ENCODE measurements around the gene STAMBP.
"Not testable (repeated sequence)": the region's sequence is repeated elsewhere in the genome, so short reads cannot be mapped to it uniquely, and the experiment has no call there.

The STAMBP gene

DNA sequence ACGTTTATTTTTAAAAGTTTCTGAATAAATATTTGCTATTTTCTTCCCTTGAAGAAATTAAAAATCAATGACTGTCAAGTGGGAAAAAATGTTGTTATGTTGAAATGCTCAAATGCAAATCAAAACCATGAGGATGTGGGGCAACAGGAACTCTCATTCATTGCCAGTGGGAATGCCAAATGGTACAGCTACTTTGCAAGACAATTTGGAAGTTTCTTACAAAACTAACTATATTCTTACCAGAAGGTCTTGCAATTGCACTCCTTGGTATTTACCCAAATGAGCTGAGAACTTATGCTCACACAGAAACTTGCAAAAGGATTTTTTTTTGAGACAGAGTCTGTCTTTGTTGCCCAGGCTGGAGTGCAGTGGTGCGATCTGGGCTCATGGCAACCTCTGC lies 56.6 kb downstream of the STAMBP start:
- DNase-seq (ENCODE audit: extremely low read depth in 1 of 2, low read depth in 1 of 2): no peak

DNA sequence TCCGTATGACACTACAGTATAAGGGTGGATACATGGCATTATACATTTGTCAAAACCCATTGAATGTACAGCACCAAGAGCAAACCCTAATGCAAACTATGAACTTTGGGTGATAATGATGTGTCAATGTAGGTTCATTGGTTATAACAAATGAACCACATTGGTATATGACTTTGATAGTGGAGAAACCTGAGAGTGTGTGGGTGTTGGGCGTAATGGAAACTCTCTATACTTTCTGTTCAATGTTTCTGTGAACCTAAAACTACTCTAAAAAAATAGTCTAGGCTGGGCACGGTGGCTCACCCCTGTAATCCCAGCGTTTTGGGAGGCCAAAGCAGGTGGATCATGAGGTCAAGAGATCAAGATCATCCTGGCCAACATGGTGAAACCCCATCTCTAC lies 57.6 kb downstream of the STAMBP start:
- DNase-seq (ENCODE audit: extremely low read depth in 1 of 2, low read depth in 1 of 2): no peak

DNA sequence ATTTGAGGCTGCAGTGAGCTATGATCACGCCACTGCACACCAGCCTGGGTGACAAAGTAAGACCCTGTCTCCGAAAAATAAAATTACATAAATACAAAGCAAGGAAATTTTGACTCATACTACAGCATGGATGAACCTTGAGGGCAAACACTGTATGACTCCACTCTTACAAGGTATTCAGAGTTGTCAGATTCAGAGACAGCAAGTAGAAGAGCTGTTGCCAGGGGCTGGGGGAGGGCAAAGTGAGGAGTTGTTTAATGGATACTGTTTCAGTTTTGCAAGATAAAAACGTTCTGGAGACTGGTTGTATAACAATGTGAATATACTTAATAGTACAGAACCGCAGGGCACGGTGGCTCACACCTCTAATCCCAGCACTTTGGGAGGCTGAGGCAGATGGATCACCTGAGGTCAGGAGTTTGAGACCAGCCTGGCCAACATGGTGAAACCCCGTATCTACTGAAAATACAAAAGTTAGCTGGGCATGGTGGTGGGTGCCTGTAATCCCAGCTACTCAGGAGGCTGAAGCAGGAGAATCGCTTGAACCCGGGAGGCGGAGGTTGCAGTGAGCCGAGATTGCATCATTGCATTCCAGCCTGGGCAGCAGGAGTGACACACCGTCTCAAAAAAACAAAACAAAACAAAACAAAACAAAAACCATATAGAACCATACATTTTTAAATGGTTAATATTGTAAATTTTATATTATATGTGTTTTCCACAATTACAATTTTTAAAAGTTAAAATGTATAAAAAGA lies 59.0 kb downstream of the STAMBP start:
- DNase-seq (ENCODE audit: extremely low read depth in 1 of 2, low read depth in 1 of 2): not testable (repeated sequence)

DNA sequence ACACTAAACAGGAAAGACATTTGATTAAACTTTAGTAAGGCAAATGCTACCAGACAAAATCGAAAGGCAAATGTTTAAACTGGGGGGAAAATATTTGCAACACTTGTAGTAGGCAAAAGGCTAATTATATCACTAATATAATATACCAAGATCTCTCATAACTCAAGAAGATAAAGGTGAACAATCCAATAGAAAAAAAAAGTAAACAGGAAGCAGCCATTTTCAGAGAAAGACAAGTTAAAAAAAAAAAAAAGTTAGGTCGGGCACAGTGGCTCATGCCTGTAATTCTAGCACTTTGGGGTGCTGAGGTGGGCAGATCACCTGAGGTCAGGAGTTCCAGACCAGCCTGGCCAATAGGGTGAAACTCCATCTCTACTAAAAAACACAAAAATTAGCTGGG lies 59.6 kb downstream of the STAMBP start:
- no peak for DNase-seq (ENCODE audit: extremely low read depth in 1 of 2, low read depth in 1 of 2)

DNA sequence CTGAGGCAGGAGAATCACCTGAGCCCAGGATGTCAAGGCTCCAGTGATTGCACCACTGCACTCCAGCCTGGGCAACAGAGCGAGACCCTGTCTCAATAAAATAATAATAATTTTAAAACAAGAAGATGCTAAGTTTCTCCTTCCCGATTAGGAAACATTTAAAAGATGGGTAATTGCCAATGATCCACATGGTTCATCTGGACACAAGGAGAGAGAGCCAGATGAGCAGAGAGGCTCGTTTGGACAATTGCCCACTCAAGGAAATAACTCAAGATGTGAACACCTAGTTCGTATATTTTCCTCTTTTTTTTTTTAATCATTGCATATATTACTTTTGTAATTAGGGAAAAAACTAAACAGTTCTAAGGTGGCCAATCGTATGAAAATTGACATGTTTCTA lies 60.4 kb downstream of the STAMBP start:
- DNase-seq (ENCODE audit: extremely low read depth in 1 of 2, low read depth in 1 of 2): no peak

DNA sequence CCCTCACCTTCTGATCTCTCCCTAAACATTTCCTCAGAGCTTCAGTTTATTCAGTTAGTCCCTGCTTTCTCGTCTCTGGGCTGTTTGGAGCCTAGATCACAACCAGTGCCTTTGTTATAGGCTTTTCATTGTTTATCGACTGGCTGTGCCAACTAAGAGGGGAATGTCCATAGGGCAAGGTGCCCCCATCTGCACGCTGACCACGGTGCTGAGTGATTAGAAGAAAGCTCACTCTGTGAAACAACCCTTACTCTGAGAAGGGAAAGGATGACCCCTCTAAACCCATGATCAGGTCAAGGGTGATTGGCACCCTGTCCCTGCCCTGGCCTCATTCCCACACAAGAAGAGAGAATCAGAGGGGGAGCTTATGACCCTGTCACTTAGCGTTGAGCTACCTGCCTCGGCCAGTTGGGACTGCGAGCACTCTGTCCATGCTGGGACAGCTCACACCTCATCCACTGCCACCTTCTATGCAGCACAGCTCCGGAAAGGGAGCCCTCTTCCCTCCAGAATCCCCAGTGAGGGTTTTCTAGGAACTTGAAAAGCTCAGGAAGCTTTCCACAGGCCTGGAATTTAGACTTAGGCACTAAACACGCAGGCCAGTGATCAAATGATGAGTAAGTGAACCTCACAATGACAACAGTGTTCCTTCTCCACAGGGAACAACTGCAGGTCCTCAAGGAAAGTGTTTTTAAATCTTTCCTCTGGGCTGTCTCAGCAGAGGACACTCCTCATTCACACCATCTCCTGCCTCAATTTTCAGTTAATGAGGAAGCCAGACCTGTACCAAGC lies 61.7 kb downstream of the STAMBP start:
- DNase-seq (ENCODE audit: extremely low read depth in 1 of 2, low read depth in 1 of 2): no peak

DNA sequence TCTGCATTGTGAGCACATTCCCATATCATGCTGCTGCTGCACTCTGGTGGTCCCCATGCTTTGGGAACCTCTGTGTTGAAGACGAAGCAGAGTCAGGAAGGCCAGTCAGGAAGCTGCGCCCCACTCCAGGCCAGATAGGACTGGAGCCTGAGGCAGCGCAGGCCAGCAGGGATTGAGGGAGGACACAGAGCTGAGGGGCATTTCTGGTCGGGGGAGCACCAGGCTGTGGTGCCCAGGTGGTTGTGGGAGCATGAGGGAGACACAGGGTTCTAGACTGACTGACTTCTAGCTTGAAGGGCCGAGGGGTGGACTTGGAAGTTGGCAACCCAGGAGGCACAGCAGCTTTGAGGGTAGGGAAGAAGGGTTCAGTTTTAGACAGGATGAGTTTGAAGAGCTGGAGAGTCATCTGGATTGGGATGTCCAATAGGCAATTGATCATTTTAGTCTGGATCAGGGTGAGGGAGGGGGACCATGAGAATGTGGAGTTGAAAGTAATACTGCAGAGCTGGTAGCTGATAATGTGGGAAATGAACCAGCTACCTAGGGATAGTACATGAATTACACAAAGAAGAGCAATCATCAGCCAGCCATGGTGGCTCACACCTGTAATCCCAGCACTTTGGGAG lies 62.6 kb downstream of the STAMBP start:
- DNase-seq (ENCODE audit: extremely low read depth in 1 of 2, low read depth in 1 of 2): no peak

DNA sequence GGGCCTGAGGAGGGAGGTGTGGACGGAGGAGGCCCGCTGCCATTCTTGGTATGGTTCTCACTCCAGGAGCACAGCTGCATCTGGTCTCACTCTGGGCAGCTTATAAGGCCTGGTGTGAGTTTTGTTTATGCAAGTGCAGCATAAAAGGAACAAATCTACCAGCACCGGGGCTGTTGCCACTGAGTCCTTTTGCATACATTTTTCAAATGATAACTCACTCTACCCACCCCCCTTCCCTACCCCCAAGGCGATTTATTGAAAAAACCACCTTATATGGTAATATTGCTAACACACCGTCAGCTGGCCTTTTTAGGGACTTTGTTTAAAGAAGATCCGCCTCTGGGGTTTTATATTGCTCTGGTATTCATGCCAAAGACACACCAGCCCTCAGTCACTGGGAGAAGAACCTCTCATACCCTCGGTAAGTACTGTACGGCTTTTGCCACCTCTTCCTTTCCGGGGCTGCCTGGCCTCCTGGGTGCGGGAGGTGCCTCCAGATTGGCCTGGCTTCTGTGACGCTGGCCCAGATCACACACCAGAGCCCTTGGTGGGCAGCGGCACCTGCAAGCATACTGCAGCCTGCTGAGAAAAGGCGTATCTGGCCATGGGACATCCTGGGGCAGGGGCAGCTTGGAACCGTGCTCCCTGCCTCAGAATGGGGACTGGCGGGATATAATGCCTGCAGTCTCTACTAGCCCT lies 64.0 kb downstream of the STAMBP start, which contains the start of gene ACTG2:
Gene ACTG2, plus strand, starts transcription at position 378 of the 699 bp plus-strand sequence. CDS start 8,304 bp downstream, outside the sequence.
- DNase-seq (ENCODE audit: extremely low read depth in 1 of 2, low read depth in 1 of 2): no peak

DNA sequence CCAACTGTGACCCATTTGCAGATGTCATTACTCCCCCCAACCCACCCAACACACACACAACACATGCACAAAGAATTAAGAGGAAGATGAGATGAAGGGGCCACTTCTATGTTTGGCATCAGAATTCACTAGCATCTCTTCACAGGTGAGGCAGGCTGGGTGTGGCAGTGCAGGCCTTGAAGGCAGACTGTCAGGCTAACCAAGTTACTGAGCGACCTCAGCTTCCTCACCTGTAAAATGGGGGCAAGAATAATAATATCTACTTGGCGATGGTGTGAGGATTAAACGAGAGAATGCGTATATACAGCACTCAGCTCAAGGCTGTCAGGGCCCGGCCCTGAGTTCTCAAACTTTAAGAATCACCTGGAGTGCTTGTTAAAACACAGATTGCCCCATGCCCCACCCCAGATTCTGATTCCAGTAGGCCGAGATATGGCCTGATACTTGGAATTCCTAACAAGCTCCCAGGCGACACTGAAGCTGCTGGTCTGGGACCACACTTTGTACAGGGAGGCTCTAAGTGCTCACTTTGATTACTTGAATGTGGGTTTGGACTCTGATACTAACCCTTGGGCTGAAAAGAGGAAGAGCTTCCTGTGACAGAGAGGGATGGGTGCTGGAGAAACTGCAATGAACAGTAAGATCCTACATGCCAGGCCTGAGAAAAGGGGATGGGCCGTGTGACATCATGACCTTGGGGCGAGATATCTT lies 65.2 kb downstream of the STAMBP start:
- no peak for DNase-seq (ENCODE audit: extremely low read depth in 1 of 2, low read depth in 1 of 2)

DNA sequence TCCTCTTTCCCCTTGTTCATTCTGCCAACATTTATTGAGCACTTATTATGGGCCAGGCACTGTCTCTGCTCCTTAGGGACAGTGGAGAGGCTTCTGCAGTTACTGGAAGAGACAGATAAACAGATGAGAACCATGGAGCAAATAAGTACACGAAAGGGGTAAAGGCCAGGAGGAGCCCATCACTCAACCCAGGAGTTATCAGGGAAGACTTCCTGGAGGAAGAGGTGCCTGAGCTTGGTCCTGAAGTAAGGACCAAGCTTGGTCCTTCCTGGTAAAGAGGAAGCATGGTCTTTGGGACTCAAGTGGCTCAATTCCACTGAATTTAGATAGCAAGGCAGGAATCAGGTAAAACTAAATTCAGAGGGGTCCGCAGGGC lies 65.7 kb downstream of the STAMBP start:
- DNase-seq (ENCODE audit: extremely low read depth in 1 of 2, low read depth in 1 of 2): no peak

DNA sequence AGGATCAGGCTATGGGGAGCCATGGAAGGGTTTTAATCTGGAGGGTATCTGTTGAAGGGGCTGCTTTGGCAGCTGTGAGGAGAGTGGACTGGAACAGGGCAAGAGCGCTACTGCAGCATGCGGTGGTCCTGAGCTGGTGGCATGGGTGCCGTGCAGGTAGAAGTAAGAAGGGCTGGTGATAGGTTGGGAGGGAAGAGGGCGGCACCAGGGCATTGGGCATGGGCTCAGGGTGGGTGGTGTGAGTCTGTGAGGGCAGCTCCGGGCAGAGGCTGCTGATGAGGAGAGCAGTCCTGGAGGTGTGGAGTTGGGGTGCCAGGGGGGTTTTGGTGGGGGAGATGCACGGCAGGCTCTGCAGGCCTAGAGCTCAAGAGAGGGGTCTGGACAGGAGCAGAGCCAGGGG lies 66.1 kb downstream of the STAMBP start:
- no peak for DNase-seq (ENCODE audit: extremely low read depth in 1 of 2, low read depth in 1 of 2)

DNA sequence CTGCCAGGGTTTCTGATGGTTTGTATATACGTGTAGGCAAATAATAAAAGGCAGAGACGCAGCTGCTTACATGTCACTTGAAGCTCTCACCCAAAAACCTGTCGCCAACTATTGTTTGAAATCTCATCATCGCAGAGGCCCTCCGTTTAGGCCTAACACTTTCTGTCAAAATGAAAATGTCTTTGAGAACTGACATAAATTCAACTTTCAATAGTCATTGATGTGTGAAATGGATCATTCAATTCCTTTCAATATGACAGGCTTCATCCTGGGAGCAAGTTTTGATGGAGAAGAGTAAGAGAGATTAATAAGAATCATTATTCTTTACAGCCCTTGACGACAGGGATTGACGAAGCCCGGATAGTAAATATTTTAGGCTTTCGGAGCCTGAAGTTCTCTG lies 66.7 kb downstream of the STAMBP start:
- no peak for DNase-seq (ENCODE audit: extremely low read depth in 1 of 2, low read depth in 1 of 2)

DNA sequence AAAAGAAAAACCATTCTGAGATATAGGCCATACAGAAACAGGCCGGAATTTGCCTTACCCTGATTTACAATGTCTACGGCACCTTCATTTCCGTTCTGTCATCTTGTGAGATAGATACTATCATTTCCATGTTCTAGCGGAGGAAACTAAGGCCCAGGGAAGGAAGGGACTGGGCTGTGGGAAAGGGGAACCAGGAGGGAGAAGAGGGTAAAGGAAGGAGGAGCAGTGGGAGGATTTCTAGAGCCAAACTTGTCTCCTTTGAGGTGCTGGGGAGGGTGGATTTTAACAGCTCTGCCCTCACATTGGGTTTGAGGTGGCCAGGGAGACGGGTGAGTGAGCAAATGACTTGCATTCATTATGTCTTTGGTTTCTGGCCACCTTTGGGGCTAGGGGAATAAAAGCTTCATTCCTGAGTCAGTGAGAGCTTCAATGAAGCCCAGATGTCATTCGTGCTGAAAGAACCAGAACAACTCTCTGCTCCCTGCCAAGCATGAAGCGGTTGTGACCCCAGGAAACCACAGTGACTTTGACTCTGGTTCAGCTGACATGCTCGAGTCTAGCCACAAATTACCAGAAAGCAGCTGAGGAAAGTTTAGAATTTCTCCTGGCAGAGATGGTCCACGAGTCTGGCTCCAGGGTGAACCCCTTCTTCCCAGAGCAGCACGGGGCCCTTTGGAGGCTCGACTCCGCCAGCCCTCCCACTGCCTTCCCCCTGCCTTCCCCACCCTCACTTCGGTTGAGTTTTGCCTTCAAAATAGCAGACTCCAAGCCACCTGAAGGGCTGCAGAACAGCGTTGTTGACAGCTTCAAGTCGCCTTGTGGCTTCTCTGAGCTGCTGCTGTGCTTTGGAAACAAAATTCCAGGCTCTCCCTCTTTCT lies 67.8 kb downstream of the STAMBP start:
- DNase-seq (ENCODE audit: extremely low read depth in 1 of 2, low read depth in 1 of 2): no peak

DNA sequence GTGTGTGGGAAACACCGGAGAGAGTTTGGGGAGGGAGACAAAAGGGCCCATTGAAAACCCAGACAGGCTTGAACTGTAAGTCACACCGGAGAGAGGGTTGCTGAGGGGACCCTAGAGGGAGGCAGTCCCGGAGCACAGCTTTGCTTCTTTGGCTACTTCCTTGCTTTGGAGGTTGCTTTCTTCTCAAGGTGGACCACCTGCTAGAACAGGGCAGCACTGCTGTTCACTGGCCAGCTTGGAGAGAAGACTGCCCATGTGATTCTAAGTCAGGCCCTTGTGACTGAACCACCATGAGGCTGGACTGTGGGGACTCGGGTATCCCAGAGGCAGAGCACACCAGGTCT lies 68.5 kb downstream of the STAMBP start:
- no peak for DNase-seq (ENCODE audit: extremely low read depth in 1 of 2, low read depth in 1 of 2)

DNA sequence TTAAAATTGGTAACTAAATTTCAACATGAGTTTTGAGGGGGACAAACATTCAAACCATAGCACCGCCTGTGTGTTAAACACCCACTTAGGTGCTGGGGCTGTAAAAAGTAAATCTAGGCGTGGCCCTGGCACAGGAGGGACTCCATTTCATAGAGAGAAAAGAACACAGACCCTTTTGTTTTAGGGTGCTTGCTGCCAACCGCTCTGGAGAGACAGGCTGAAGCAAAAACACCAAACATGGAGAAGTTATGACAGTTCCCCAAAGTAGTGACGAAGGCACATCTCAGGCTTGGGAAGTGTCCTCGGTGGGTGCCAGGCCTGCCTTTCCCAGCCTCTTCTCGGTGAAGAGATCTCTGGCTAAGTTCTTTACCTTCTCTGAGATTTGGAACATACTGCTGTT lies 69.2 kb downstream of the STAMBP start:
- no peak for DNase-seq (ENCODE audit: extremely low read depth in 1 of 2, low read depth in 1 of 2)

DNA sequence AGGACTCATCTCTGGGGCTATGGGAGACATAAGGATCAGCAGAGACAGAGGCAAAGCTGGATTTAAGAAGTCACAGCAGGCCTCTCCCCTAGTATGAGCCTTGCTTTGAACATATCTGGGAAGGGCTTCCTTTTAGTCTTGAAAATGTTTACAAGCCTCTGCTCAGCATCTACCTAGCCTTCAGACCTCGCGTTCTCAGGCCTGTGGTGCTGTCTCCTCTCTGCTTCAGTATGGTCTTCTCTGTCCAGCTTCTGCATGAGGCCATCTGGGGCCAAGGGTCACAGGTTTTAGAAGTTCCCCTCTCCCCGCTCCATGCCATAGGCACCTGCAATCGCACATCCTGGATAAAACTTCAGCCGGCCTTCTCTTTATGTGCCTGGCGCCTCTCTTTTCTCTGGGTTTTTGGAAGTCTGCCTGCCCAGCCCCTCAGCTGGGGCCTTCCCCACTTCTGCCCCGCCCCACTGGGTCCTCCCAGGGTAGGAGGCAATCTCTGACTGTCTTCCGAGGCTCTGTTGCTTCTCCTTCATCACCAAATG lies 71.1 kb downstream of the STAMBP start:
- no peak for DNase-seq (ENCODE audit: extremely low read depth in 1 of 2, low read depth in 1 of 2)

DNA sequence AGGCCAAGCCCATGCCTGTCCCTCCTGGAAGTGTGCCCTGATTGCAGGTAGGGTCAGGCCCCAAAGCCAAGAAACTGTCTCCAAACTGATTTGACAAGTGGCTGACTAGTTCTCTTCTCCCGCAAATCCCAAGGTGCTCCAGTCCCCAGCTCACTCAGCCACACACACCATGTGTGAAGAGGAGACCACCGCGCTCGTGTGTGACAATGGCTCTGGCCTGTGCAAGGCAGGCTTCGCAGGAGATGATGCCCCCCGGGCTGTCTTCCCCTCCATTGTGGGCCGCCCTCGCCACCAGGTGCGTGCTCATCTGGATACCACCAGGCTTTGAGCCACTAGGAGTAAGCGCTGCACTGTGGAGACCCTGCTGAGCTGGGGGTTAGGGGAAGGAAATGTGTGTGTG lies 72.4 kb downstream of the STAMBP start:
- DNase-seq (ENCODE audit: extremely low read depth in 1 of 2, low read depth in 1 of 2): no peak

DNA sequence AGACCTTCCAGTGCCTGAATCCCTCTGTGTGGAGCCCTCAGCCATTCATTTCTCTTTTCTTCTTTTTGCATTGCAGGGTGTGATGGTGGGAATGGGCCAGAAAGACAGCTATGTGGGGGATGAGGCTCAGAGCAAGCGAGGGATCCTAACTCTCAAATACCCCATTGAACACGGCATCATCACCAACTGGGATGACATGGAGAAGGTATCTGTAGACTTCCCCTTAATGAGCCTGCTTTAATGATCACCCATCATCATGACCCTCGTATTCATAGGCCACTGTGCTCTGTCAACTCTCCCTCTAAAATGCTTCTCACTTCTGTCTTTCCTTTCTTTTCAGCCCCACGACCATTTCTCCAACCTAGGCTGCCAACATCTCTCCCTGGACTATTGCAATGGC lies 73.5 kb downstream of the STAMBP start:
- DNase-seq (ENCODE audit: extremely low read depth in 1 of 2, low read depth in 1 of 2): no peak

DNA sequence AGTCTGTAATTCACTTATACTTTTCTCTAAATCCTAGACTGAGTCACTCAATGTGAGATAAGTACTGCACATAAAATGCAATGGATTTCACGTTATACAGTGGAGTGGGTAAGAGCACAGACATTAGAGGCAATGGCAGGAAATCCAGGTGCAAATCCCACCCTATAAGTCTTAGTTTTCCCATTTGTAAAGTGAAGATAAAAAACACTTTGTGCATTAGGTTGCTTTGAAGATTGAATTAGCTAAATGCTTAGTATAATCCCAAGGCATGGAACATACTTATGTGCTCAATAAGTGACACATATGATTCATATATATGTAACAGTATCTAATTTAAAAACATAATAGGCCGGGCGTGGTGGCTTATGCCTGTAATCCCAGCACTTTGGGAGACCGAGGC lies 74.6 kb downstream of the STAMBP start:
- DNase-seq (ENCODE audit: extremely low read depth in 1 of 2, low read depth in 1 of 2): no peak
